DND-41 (cell line): ENCODE measurements around the gene CCDC85C.

Experiments used
- ATAC-seq: fragments of 200-7000 bp; cut with Tn5 transposase; 3 replicates; pipeline ENCODE4 v1.9.1; 2021; ENCODE audit warnings: low read depth; ENCODE audit not compliant: insufficient read depth
- DNase-seq: peaks from one replicate; pipeline ENCODE4 v3.0.0-alpha.2; 2020
- H2AFZ ChIP-seq: 2 replicates; pipeline ENCODE4 v1.6.0; 2012; ENCODE audit warnings: low read depth, low read length
- H3K27ac ChIP-seq: 2 replicates; pipeline ENCODE4 v1.5.1; 2012; ENCODE audit warnings: low read length, inconsistent platforms
- H3K27me3 ChIP-seq: fragments of 200-600 bp; sonication (generic); 2 replicates; pipeline ENCODE4 v1.6.0; 2012; ENCODE audit warnings: low read length, mild to moderate bottlenecking, inconsistent platforms; ENCODE audit not compliant: insufficient read depth, poor library complexity
- H3K36me3 ChIP-seq: 2 replicates; pipeline ENCODE4 v1.5.1; 2012; ENCODE audit warnings: low read length, inconsistent platforms; ENCODE audit not compliant: insufficient read depth
- H3K4me1 ChIP-seq: 2 replicates; pipeline ENCODE4 v1.5.1; 2012; ENCODE audit warnings: mild to moderate bottlenecking, low read length; ENCODE audit not compliant: insufficient read depth
- H3K4me2 ChIP-seq: 2 replicates; pipeline ENCODE4 v1.6.0; 2012; ENCODE audit warnings: mild to moderate bottlenecking, moderate library complexity, low read length, inconsistent platforms; ENCODE audit not compliant: insufficient read depth
- H3K4me3 ChIP-seq, 2 experiments: fragments of 200-600 bp in 1 of 2; shearing (Covaris generic) in 1 of 2; 2 replicates each; pipeline ENCODE4 v1.5.1; 2012 to 2016; ENCODE audit warnings: inconsistent platforms in 2 of 2, low read length in 2 of 2, mild to moderate bottlenecking in 2 of 2, low read depth in 1 of 2, moderate library complexity in 1 of 2
- H3K79me2 ChIP-seq: 2 replicates; pipeline ENCODE4 v1.6.0; 2012; ENCODE audit warnings: low read length, inconsistent platforms; ENCODE audit not compliant: insufficient read depth
- H3K9ac ChIP-seq: 2 replicates; pipeline ENCODE4 v1.6.0; 2012; ENCODE audit warnings: low read depth, mild to moderate bottlenecking, inconsistent platforms, low read length, moderate library complexity
- H3K9me3 ChIP-seq: 2 replicates; pipeline ENCODE4 v1.5.1; 2012; ENCODE audit warnings: low read length, moderate library complexity, mild to moderate bottlenecking, inconsistent platforms; ENCODE audit not compliant: insufficient read depth, severe bottlenecking
- H4K20me1 ChIP-seq: 2 replicates; pipeline ENCODE4 v1.6.0; 2012; ENCODE audit warnings: low read length; ENCODE audit not compliant: insufficient read depth
- EZH2 ChIP-seq: IDR thresholded peaks from 3 replicates; pipeline ENCODE4 v1.6.1; 2012; ENCODE audit warnings: borderline replicate concordance, low read depth, mild to moderate bottlenecking, moderate library complexity, low read length, inconsistent platforms; ENCODE audit not compliant: severe bottlenecking
- TF ChIP-seq, protein P1 (sequence below): IDR thresholded peaks from 2 replicates; pipeline ENCODE4 v1.5.1; 2012; ENCODE audit warnings: borderline replicate concordance, low read length, moderate library complexity, mild to moderate bottlenecking; ENCODE audit not compliant: poor library complexity, severe bottlenecking; ENCODE audit errors: extremely low read depth

The CCDC85C gene

GRCh38 chr14:99604766-99605298, 825 bp upstream of the CCDC85C start:
- peak overlapping the region; percentile 81 for H3K4me2 ChIP-seq
- H3K4me1 ChIP-seq, result peaks cover 53% of the 10 kb centered on the region
- ATAC-seq, result peak; percentile 36
- peak overlapping the region; percentile 98 for H3K9ac ChIP-seq
- H3K4me3 ChIP-seq, result peak overlapping the region; percentile 95 to 99
- H3K27ac ChIP-seq, result peak overlapping the region; percentile 90
- TF ChIP-seq, protein P1, sequence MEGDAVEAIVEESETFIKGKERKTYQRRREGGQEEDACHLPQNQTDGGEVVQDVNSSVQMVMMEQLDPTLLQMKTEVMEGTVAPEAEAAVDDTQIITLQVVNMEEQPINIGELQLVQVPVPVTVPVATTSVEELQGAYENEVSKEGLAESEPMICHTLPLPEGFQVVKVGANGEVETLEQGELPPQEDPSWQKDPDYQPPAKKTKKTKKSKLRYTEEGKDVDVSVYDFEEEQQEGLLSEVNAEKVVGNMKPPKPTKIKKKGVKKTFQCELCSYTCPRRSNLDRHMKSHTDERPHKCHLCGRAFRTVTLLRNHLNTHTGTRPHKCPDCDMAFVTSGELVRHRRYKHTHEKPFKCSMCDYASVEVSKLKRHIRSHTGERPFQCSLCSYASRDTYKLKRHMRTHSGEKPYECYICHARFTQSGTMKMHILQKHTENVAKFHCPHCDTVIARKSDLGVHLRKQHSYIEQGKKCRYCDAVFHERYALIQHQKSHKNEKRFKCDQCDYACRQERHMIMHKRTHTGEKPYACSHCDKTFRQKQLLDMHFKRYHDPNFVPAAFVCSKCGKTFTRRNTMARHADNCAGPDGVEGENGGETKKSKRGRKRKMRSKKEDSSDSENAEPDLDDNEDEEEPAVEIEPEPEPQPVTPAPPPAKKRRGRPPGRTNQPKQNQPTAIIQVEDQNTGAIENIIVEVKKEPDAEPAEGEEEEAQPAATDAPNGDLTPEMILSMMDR, result peak; percentile 6
- no peak for TF ChIP-seq EZH2
- H3K36me3 ChIP-seq, result peaks cover 4% of the 10 kb centered on the region; the same call in 1 of the 2 replicates
- H4K20me1 ChIP-seq, result peaks cover 40% of the 10 kb centered on the region
- peak overlapping the region; percentile 86 for H2AFZ ChIP-seq
- H3K27me3 ChIP-seq, result no peaks in the 10 kb centered on the region
- H3K9me3 ChIP-seq, result no peaks in the 10 kb centered on the region
- no peak for DNase-seq
- peaks cover 41% of the 10 kb centered on the region for H3K79me2 ChIP-seq

DNA sequence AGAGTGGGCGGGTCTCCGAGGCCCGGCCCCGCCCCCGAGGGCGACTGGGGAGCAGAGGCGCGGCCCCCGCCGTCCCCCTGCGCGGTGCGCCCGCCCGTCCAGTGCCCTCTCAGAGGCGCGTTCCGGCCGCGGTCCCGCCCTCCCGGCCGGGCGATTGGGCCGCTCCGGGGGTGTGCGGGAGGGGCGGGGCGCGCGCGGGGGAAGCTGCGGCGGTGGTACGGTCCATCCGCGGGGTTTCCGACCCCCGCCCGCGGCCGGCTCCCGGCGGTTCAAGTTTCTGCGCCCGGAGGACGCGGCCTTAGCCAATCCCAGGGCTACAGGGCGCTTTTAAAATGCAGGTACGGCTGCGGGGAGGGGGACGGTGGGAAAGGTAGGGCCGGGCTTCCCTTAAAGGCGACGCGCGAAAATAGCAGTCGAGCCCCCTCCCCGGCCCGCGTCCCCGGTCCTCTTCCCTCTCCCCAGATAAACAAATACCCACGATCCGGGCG, 315 bp upstream of the CCDC85C start:
- peak overlapping the region; percentile 90 for H3K27ac ChIP-seq

GRCh38 chr14:99602788-99603415, 1.1 kb downstream of the CCDC85C start:
- ATAC-seq, result no peak
- no peaks in the 10 kb centered on the region for H3K27me3 ChIP-seq
- H3K9ac ChIP-seq, result peak overlapping the region; percentile 63
- peaks cover 59% of the 10 kb centered on the region for H3K79me2 ChIP-seq
- peaks cover 4% of the 10 kb centered on the region; the same call in 1 of the 2 replicates for H3K36me3 ChIP-seq
- peaks cover 55% of the 10 kb centered on the region for H3K4me1 ChIP-seq
- TF ChIP-seq EZH2, result no peak
- TF ChIP-seq, protein P1, result no peak
- H3K4me2 ChIP-seq, result peak overlapping the region; percentile 99
- H3K27ac ChIP-seq, result peak overlapping the region; percentile 42; the same call in 1 of the 2 replicates
- peaks cover 54% of the 10 kb centered on the region for H4K20me1 ChIP-seq
- no peaks in the 10 kb centered on the region for H3K9me3 ChIP-seq
- no peak overlapping the region for H2AFZ ChIP-seq
- peak overlapping the region; percentile 21 to 84; a peak in 3 of 4 replicates for H3K4me3 ChIP-seq
- DNase-seq, result no peak

More for the DNA sequence above, 315 bp upstream of the CCDC85C start:
- Histone ChIP-seq H3K36me3 (peaks cover 4% of the 10 kb centered on the region; the same call in 1 of the 2 replicates), H3K4me1 (peaks cover 53% of the 10 kb centered on the region), H4K20me1 (peaks cover 44% of the 10 kb centered on the region), H3K27me3 (no peaks in the 10 kb centered on the region), H3K4me2 (peak overlapping the region; percentile 99), H3K4me3 (peak overlapping the region; percentile 95 to 99), H3K79me2 (peaks cover 45% of the 10 kb centered on the region), H3K9me3 (no peaks in the 10 kb centered on the region), H3K9ac (peak overlapping the region; percentile 98), H2AFZ (peak overlapping the region; percentile 86)
- peak; percentile 83 for ATAC-seq
- DNase-seq, result peak; percentile 95
- TF ChIP-seq, protein P1, result no peak
- TF ChIP-seq EZH2, result no peak
